Stimulated activated CD8-positive, alpha-beta memory T cell treated with anti-CD3 and anti-CD28 coated beads, Interleukin-15, amount 100 ng/mL, for 4 hours (primary cell): Measurements from ENCODE around the gene KIF17.

Source experiments
- DNase-seq, 2 donors: peaks; one replicate each; pipeline ENCODE4 v3.0.0-alpha.2; 2020; ENCODE audit warnings: low read depth in 2 of 2

Gene KIF17

DNA sequence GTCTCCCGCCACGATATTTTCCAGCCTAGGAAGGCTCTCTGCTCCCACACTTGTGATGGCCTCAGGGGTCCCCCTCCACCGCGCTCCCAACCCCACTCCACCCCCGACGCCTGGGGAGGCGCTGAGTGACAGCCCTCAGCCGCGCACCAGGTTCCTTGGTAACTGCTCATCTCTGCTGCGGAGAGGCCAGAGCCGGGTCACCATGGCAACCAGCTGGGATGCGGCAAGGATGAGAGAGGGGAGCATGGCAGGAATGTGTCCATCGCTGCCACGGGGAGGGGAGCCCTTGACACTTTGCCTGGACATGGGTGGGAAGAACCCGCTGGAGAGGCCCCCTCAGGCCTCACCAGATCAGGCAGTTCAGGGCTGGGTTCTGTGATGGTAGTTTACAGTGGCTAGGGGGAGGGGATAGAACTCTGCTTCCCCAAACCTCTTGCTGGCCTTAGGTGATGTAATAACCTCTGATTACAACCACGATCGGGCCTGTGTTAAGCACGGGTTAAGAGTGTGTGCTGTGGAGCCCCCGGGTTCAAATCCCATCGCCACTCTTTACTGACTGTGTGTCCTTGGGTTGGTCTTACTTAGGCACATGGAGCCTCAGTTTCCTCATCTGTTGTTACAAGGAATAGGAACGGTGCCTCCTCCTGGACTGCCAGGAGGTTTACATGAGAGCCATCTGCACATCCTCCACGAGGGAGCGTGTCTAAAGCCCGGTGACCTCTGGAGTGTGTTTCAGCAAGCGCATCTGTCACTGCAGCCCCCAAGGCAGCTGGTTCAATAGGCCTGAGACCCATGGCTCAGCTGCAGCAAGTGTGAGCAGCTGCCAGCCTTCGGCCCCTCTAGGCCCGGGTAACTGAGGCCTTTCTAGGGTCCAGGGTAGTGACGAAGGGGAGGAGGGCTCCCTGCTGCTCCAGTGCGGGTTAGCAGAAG lies 6.3 kb downstream of the KIF17 start:
- no peak for DNase-seq

GRCh38 chr1:20710469-20711284 lies 7.1 kb downstream of the KIF17 start:
- DNase-seq = no peak

DNA sequence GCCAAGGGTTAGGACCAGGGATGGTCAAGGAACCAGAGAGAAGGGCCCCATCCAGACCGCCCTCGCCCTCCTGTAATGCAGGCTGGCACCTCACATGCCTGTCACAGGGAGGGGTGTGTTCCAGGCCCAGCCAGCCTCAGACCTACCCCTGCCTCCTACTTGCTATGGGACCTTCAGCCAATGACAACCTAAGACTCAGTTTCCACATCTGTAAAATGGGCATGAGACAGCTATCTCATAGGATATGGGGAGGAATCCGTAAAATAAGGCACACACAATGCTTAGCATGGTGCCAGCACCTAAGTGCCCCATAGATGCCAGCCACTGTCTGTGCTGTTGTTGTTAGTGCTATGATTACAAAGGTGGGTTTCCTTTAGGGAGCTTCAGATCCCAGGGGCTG lies 7.9 kb downstream of the KIF17 start:
- no peak for DNase-seq

DNA sequence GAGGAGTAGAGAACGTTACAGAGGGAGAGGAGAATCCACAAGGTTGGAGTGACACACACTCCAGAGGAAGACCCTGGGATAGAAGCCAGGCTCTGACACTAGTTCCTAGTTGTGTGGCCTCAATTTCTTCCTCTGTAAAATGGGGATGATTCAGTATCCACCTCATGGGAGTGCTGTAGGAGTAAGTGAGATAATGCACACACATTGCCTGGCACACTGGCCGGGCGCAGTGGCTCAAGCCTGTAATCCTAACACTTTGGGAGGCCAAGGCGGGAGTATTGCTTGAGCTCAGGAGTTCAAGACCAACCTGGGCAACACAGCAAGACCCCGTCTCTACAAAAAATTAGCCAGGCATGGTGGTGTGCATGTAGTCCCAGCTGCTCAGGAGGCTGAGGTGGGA lies 8.9 kb downstream of the KIF17 start:
- DNase-seq = no peak

DNA sequence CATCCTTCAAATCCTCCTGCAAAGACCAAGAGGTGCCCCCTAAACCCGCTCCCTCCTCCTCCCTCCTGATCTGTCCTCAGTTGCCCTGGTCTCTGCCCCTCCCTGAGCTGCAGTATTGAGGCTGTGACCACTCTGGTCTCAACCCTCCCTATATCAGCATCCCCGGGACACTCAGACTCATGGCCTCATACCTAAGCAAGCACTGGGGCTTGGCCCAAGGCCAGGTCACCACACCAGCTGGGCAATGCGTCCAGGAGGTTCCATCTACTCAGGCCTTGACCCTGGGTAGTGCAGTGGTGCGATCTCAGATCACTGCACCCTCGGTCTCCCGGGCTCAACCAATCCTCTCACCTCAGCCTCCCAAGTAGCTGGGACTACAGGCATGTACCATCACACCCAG lies 9.8 kb downstream of the KIF17 start:
- DNase-seq = no peak

DNA sequence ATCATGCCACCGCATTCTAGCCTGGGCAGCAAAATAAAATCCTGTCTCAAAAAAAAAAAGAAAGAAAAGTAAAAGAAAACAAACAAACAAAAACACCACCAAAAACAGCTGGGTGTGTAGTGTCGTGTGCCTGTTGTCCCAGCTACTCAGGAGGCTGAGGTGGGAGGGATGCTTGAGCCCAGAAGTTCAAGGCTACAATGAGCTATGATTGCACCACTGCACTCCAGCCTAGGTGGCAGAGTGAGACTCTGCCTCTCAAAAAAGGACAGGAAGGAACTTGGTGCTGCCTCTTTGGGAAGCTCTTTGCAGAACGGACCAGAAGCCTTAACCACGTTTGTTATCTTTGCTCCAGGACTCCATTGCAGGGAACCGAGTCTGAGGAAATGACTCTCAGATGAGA lies 11.0 kb downstream of the KIF17 start:
- no peak for DNase-seq

DNA sequence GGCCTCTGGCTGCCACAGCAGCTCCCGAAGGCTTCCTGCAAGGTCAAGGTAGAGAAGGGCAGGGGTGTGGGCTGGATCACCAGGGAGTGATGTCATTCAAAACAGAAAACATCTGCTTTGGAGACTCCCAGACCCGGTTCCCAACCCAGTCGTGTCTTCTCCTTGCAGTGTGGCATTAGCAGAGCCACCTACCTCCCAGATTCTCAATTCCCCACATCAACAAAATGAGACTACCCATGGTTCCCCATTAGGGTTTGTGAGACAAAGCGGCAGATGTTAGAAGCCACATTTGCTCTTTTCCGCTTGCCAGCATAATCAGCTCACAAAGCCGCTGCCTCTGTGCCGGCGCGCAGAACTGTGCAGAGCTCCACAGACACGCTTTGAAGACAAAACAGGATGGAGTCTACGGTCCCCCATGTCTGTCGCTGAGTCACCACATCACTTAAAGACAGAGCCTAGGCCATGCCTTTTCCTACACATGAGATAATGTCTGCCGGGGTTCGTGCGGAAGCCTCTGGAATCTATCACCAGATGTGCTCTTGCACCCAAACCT lies 12.5 kb downstream of the KIF17 start:
- DNase-seq = no peak

DNA sequence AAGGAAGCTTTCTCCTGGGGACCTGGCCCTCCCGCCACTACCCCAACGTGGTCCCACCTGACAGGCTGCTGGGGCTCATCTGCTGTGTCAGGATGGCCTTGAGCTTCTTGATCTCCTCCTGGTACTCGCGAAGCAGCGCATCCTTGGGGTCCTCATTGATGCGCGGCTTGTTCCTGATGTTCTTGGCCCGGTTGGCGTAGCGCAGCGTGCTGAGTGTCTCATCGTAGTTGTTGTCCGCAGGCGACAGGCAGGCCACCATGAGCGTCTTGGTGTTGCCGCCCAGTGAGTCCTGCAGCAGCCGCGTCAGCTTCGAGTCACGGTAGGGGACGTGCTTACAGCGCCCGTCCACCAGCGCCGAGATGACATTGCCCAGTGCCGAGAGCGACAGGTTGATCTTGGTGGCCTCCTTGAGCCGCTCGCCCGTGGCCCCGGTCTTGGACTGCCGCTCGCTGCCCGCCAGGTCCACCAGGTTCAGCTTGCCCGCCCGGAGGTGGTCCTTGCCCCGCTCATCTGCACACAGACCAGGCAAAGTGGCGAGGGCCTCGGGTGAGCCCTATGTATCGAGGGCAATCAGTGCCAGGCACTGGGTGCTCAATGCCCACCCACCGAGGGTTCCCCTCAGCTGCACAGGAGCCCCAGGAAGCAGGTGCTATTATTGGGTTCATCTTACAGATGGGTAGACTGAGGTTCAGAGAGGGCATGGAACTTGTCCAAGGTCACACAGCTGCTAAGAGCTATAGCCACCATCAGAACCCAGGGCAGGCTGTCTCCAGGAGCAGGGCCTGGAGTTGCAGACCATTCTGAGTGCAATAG lies 13.2 kb downstream of the KIF17 start:
- DNase-seq = no peak

GRCh38 chr1:20703124-20703756 lies 14.6 kb downstream of the KIF17 start:
- DNase-seq = no peak

GRCh38 chr1:20702416-20702815 lies 15.4 kb downstream of the KIF17 start:
- DNase-seq = no peak

- no peak for DNase-seq
Observed at GRCh38 chr1:20701847-20702246, 16.0 kb downstream of the KIF17 start.

DNA sequence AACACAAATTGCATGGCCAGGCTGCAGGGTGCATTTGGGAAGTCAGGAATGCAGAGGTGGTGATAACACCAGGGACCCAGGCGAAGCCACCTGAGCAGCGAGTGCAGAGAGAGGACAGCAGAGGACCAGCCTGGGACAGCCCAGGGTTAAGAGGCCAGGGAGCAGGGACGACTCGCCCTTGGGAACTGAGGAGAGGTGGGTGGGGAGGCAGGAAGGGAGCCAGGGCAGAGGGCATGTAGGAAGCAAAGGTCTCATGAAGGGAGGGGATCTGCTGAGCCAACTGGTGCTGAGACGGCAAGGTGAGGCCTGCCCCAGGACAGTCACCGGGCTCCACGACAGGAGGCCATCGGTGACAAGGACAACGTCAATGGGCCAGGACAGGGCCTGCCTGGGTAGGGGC lies 16.4 kb downstream of the KIF17 start:
- no peak for DNase-seq

- DNase-seq = no peak
Observed at GRCh38 chr1:20700636-20701215, 17.1 kb downstream of the KIF17 start.

GRCh38 chr1:20699558-20699957 lies 18.2 kb downstream of the KIF17 start:
- DNase-seq = no peak

- DNase-seq = no peak
Observed at GRCh38 chr1:20698195-20698910, 19.5 kb downstream of the KIF17 start.

- no peak for DNase-seq
Observed at GRCh38 chr1:20697563-20697962, 20.2 kb downstream of the KIF17 start.

DNA sequence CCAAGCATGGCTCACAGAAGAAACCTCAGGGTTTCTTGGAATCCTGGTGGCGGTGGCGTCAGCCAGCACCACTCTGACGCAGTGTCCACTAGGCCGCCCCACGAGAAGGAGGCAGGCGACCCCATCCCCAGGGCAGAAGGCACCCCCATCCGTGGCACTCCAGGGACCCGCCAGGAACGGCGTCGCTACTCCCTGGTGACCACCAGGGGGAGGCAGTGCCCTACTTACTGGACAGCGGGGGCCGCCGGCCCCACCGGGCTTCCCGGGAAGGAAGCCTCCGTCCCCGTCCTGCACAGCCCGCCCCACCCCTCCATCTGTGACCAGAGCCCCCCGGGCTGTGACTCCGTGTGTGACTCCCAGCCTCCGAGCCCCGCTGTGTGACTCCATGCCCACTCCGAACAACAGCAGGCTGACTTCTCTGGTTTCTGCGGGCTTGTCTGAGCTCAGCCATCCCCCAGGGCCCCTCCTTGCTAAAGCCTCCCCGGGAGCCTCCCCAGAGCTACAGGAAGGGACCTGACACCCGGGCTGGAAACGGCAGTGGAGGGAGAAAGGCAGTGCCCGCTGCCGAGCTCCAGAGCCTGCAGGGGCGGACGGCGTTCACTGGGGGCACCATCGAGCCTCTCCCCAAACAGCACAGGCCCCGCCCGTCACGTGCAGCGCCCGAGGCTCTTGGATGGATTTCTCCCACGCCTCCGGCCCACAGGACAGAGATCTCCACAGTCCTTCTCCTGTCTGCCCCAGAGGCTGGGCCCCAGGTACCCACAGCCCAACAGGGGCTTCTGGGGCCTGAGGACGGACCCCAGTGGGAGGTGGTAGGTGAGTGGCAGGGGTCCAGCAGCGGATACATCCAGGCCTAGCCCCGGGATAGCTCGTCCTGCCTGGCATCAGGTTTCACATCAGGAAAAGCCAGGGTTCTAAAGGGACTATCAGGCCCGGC lies 21.1 kb downstream of the KIF17 start:
- peak; percentile 19 to 38 for DNase-seq

- DNase-seq = no peak
Observed at GRCh38 chr1:20695515-20695914, 22.3 kb downstream of the KIF17 start.

DNA sequence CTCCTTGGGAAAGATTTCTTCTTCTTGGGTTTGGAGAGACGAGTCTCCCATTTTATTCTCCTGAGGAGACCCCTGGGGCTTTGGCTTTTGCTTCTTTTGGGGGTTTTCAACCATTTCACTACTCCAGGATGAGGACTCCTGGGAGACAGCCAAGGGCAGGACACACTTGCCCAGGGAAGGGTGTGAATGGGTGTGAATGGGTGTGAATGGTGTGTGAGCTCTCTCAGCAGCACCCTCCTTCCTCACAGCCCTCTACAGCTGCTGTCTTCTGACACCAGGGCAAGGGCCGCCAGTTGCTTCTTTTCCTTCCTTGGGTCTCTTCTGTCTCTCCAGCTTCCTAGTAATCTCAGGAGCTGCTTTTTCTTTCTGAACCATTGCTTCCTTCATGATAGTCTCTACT lies 24.2 kb downstream of the KIF17 start:
- no peak for DNase-seq
